HepG2 (cell line): ENCODE results near the gene KCTD15. TPM values are rescaled to one million over a fixed set of nuclear protein-coding genes. Genes with fewer than 3 reads are reported as not detected.

ENCODE experiments used
- BCL6 ChIP-seq: IDR thresholded peaks from 2 replicates; pipeline ENCODE4 v1.6.1; 2016; ENCODE audit warnings: missing genetic modification reagents, missing compliant biosample characterization
- BRD4 ChIP-seq: sonication (generic); formaldehyde crosslinking; IDR thresholded peaks from 2 replicates; pipeline ENCODE4 v1.4.0; 2020; ENCODE audit warnings: missing genetic modification reagents
- EEA1 ChIP-seq: sonication (generic); formaldehyde crosslinking; IDR thresholded peaks from 2 replicates; pipeline ENCODE4 v1.5.1; 2020; ENCODE audit warnings: mild to moderate bottlenecking, missing genetic modification reagents, borderline replicate concordance
- ELF4 ChIP-seq: sonication (generic); formaldehyde crosslinking; IDR thresholded peaks from 2 replicates; pipeline ENCODE4 v1.5.0; 2020; ENCODE audit warnings: missing genetic modification reagents, mild to moderate bottlenecking, moderate library complexity, borderline replicate concordance
- HOXA7 ChIP-seq: sonication (generic); formaldehyde crosslinking; IDR thresholded peaks from 2 replicates; pipeline ENCODE4 v1.8.1; 2022; ENCODE audit warnings: mild to moderate bottlenecking, missing genetic modification reagents, moderate library complexity
- HOXA9 ChIP-seq: sonication (generic); formaldehyde crosslinking; IDR thresholded peaks from 2 replicates; pipeline ENCODE4 v1.8.1; 2022; ENCODE audit warnings: missing genetic modification reagents, mild to moderate bottlenecking, moderate library complexity, borderline replicate concordance
- NCOA1 ChIP-seq: sonication (generic); formaldehyde crosslinking; IDR thresholded peaks from 2 replicates; pipeline ENCODE4 v1.9.0; 2021; ENCODE audit warnings: missing genetic modification reagents
- SMC3 ChIP-seq: IDR thresholded peaks from 2 replicates; pipeline ENCODE4 v1.6.1; 2011; ENCODE audit warnings: low read length, improper control_type of control experiment
- ZFP62 ChIP-seq: sonication (generic); formaldehyde crosslinking; IDR thresholded peaks from 2 replicates; pipeline ENCODE4 v1.4.0; 2020; ENCODE audit warnings: missing genetic modification reagents
- ZNF337 ChIP-seq: sonication (generic); formaldehyde crosslinking; IDR thresholded peaks from 2 replicates; pipeline ENCODE4 v1.5.1; 2020; ENCODE audit warnings: missing genetic modification reagents, low read depth, mild to moderate bottlenecking, borderline replicate concordance
- ZNF33A ChIP-seq: sonication (generic); formaldehyde crosslinking; IDR thresholded peaks from 2 replicates; pipeline ENCODE4 v1.5.1; 2020; ENCODE audit warnings: missing genetic modification reagents, mild to moderate bottlenecking, moderate library complexity, borderline replicate concordance
- ZNF552 ChIP-seq: sonication (generic); formaldehyde crosslinking; IDR thresholded peaks from 2 replicates; pipeline ENCODE4 v1.9.0; 2022; ENCODE audit warnings: missing genetic modification reagents, mild to moderate bottlenecking, borderline replicate concordance
- polyA plus RNA-seq, 8 experiments: library from polyadenylated mRNA; depleted of rRNA in 3 of 8; stranded (reverse) in 7 of 8; unstranded in 1 of 8; fragments of >200 nt; fragmentation: Illumina TruSeq in 4 of 8; extraction: Trizol in 4 of 8; gene quantifications; 2 replicates each; pipeline versions ENCODE4 v1.2.1 to v1.2.3, GENCODE V29; 2011 to 2016; ENCODE audit warnings: low read depth in 4 of 8, missing spikeins in 1 of 8, mixed read lengths in 1 of 8; ENCODE audit not compliant: insufficient read depth in 1 of 8
- total RNA-seq, 5 experiments: library from RNA; depleted of rRNA; stranded (reverse); fragments of >200 nt; fragmentation: Illumina TruSeq; extraction: Trizol; gene quantifications; 2 replicates each; pipeline ENCODE4 v1.2.3, GENCODE V29; 2016; ENCODE audit warnings: low read depth in 1 of 5
- TF ChIP-seq, protein P1 (sequence below): sonication (generic); formaldehyde crosslinking; IDR thresholded peaks from 2 replicates; pipeline ENCODE4 v1.5.0; 2020; ENCODE audit warnings: missing genetic modification reagents
- TF ChIP-seq, protein P2 (sequence below), 2 experiments: sonication (generic) in 1 of 2; formaldehyde crosslinking in 1 of 2; IDR thresholded peaks; 2 replicates each; pipeline versions ENCODE4 v1.4.0 to v1.6.1; 2018 to 2020; ENCODE audit warnings: missing genetic modification reagents in 2 of 2, borderline replicate concordance in 1 of 2, low read depth in 1 of 2, mild to moderate bottlenecking in 1 of 2, missing biosample characterization in 1 of 2

Gene KCTD15
- total and polyA plus RNA-seq, 2 of the 13 experiments (the other 11 are each of a cell fraction or from before 2014, with no cell fraction given) = 13.2 to 16.7 TPM

DNA sequence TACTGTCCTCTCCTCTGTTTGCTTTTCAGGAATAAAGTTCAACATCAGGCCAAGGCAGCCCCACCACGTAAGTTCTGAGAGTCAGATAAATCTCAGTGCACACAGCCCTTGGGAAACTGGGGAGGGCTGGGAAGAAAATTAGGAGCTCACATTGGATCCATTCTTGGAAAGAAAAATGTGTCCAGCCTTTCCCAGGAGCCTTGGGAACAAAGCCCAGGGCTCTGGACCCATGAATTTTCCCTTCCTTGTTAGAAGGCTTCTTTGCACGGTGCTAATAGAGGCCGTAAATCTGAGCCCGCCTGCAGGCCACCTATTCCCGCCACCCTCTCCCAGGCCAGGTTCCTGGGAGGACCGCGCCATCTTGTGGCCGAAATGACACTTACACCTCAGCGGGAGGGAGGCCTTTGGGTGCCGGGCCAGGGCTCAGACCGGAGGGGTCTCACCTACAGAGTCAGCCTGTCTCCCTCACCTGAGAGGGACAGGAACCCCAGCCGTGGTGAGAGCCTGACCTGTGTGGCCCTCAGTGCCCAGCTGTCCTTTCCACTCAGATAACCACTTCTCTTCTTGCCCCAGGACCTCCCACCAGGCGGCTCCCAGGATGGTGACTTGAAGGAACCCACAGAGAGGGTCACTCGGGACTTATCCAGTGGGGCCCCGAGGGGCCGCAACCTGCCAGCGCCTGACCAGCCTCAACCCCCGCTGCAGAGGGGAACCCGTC, 25.1 kb upstream of the KCTD15 start (continued):
- no peak for TF ChIP-seq ZNF552 (CRISPR knock-in tag)
- peak; percentile 63; the same call in 1 of the 2 replicates for TF ChIP-seq SMC3
- no peak for TF ChIP-seq NCOA1 (CRISPR knock-in tag)
- TF ChIP-seq, protein P1, sequence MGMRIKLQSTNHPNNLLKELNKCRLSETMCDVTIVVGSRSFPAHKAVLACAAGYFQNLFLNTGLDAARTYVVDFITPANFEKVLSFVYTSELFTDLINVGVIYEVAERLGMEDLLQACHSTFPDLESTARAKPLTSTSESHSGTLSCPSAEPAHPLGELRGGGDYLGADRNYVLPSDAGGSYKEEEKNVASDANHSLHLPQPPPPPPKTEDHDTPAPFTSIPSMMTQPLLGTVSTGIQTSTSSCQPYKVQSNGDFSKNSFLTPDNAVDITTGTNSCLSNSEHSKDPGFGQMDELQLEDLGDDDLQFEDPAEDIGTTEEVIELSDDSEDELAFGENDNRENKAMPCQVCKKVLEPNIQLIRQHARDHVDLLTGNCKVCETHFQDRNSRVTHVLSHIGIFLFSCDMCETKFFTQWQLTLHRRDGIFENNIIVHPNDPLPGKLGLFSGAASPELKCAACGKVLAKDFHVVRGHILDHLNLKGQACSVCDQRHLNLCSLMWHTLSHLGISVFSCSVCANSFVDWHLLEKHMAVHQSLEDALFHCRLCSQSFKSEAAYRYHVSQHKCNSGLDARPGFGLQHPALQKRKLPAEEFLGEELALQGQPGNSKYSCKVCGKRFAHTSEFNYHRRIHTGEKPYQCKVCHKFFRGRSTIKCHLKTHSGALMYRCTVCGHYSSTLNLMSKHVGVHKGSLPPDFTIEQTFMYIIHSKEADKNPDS = no peak
- peak; percentile 54 for TF ChIP-seq BCL6 (CRISPR knock-in tag)
- TF ChIP-seq, protein P2, sequence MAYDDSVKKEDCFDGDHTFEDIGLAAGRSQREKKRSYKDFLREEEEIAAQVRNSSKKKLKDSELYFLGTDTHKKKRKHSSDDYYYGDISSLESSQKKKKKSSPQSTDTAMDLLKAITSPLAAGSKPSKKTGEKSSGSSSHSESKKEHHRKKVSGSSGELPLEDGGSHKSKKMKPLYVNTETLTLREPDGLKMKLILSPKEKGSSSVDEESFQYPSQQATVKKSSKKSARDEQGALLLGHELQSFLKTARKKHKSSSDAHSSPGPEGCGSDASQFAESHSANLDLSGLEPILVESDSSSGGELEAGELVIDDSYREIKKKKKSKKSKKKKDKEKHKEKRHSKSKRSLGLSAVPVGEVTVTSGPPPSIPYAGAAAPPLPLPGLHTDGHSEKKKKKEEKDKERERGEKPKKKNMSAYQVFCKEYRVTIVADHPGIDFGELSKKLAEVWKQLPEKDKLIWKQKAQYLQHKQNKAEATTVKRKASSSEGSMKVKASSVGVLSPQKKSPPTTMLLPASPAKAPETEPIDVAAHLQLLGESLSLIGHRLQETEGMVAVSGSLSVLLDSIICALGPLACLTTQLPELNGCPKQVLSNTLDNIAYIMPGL (CRISPR knock-in tag; IDR thresholded peaks at IDR 0.05; ENCODE audit: borderline replicate concordance in 1 of 2, low read depth in 1 of 2) = 0 out of 4 replicates have a peak, but pooled peaks of 1 of the 2 experiments have one; percentile 37
- no peak for TF ChIP-seq HOXA7 (CRISPR knock-in tag)
- TF ChIP-seq EEA1 (CRISPR knock-in tag) = no peak
- no peak for TF ChIP-seq ELF4
- no peak for TF ChIP-seq ZNF33A
- 0 out of 2 replicates have a peak, but pooled peaks have one; percentile 35 for TF ChIP-seq BRD4 (CRISPR knock-in tag)
- no peak for TF ChIP-seq ZNF337
- TF ChIP-seq HOXA9 (CRISPR knock-in tag) = no peak
- TF ChIP-seq ZFP62 (CRISPR knock-in tag) = no peak
- TF ChIP-seq, all 625 proteins: peak for 20
